ENCODE data around the gene BACH2.
A peak's percentile ranks its signal among the peaks of the same experiment; 100 is the strongest.
"Not testable (repeated sequence)": the region's sequence is repeated elsewhere in the genome, so short reads cannot be mapped to it uniquely, and the experiment has no call there.

BACH2 gene

GRCh38 chr6:90296341-90297114, at the start of gene BACH2:
Gene BACH2 (minus strand): TSS chr6:90296843. CDS start chr6:90008844, 287,999 bp downstream.
- Mint-ChIP-seq H3K36me3 (ENCODE audit: low read depth) (no peaks in the 10 kb centered on the region), H3K27ac (peak within 1 kb of the TSS; percentile 89), H3K4me1 (peaks cover 52% of the 10 kb centered on the region), H3K9me3 (no peaks in the 10 kb centered on the region), H3K27me3 (ENCODE audit: low read depth, poor library complexity) (peaks cover 16% of the 10 kb centered on the region), H3K4me3 (peak within 1 kb of the TSS; percentile 88)
- no peak for TF ChIP-seq CTCF (IDR thresholded peaks at IDR 0.05)
- DNase-seq, result peak; percentile 93

- Mint-ChIP-seq H3K4me1 (peaks cover 20% of the 10 kb centered on the region), H3K27ac (no peak overlapping the region)
Measured at GRCh38 chr6:90343576-90343975, 46.9 kb upstream of the BACH2 start.

GRCh38 chr6:90338409-90338808, 41.8 kb upstream of the BACH2 start:
- no peak for TF ChIP-seq CTCF (IDR thresholded peaks at IDR 0.05)
- DNase-seq, result no peak
- no peaks in the 10 kb centered on the region for H3K27me3 Mint-ChIP-seq (ENCODE audit: low read depth, poor library complexity)
- peaks cover 5% of the 10 kb centered on the region for H3K36me3 Mint-ChIP-seq (ENCODE audit: low read depth)
- H3K27ac Mint-ChIP-seq, result no peak overlapping the region
- peaks cover 33% of the 10 kb centered on the region for H3K9me3 Mint-ChIP-seq
- no peak overlapping the region for H3K4me3 Mint-ChIP-seq
- peaks cover 21% of the 10 kb centered on the region for H3K4me1 Mint-ChIP-seq

More at GRCh38 chr6:90343576-90343975, 46.9 kb upstream of the BACH2 start:
- Mint-ChIP-seq H3K9me3 (peaks cover 19% of the 10 kb centered on the region), H3K36me3 (ENCODE audit: low read depth) (no peaks in the 10 kb centered on the region), H3K27me3 (ENCODE audit: low read depth, poor library complexity) (no peaks in the 10 kb centered on the region), H3K4me3 (no peak overlapping the region)
- DNase-seq, result no peak
- no peak for TF ChIP-seq CTCF (IDR thresholded peaks at IDR 0.05)

- Mint-ChIP-seq H3K27me3 (ENCODE audit: low read depth, poor library complexity) (no peaks in the 10 kb centered on the region), H3K27ac (peak overlapping the region; percentile 64), H3K4me1 (peaks cover 22% of the 10 kb centered on the region), H3K36me3 (ENCODE audit: low read depth) (peaks cover 10% of the 10 kb centered on the region), H3K9me3 (peaks cover 38% of the 10 kb centered on the region), H3K4me3 (no peak overlapping the region)
- no peak for TF ChIP-seq CTCF (IDR thresholded peaks at IDR 0.05)
- DNase-seq, result no peak
Measured at GRCh38 chr6:90336388-90336947, 39.8 kb upstream of the BACH2 start.

GRCh38 chr6:90333928-90334327, 37.3 kb upstream of the BACH2 start:
- no peak overlapping the region for H3K4me3 Mint-ChIP-seq
- DNase-seq, result no peak
- H3K36me3 Mint-ChIP-seq (ENCODE audit: low read depth), result peaks cover 10% of the 10 kb centered on the region
- no peaks in the 10 kb centered on the region for H3K27me3 Mint-ChIP-seq (ENCODE audit: low read depth, poor library complexity)
- no peak overlapping the region for H3K27ac Mint-ChIP-seq
- peaks cover 25% of the 10 kb centered on the region for H3K9me3 Mint-ChIP-seq
- TF ChIP-seq CTCF (IDR thresholded peaks at IDR 0.05), result no peak
- peaks cover 43% of the 10 kb centered on the region for H3K4me1 Mint-ChIP-seq

GRCh38 chr6:90332978-90333543, 36.4 kb upstream of the BACH2 start:
- H3K4me3 Mint-ChIP-seq; DNase-seq; H3K27ac Mint-ChIP-seq; H3K36me3 Mint-ChIP-seq (ENCODE audit: low read depth); H3K27me3 Mint-ChIP-seq (ENCODE audit: low read depth, poor library complexity): not testable (repeated sequence)
- Mint-ChIP-seq H3K9me3 (peaks cover 23% of the 10 kb centered on the region), H3K4me1 (peaks cover 43% of the 10 kb centered on the region)

All from nephron progenitor cell (in vitro differentiated cells).